K562 (cell line): ENCODE data around the gene JRKL. TPM values are rescaled to one million over a fixed set of nuclear protein-coding genes. Genes with fewer than 3 reads are reported as not detected.

Experiments used
- ATAC-seq: fragments of 200-7000 bp; cut with Tn5 transposase; 3 replicates; pipeline ENCODE4 v1.9.1; 2020; ENCODE audit warnings: moderate library complexity
- BruUV-seq: library from RNA; stranded (reverse); fragments of 400-500 nt; replicated peaks from 2 replicates; lab custom pipeline; 2021; lab: Mats Ljungman, UMichigan
- CTCF ChIA-PET: fragments of 300-600 bp; formaldehyde crosslinking; extraction: SDS; loops from one replicate; lab custom pipeline; 2021; ENCODE audit warnings: low intra/inter-chr PET ratio; lab: Yijun Ruan, JAX
- POLR2A ChIA-PET: fragments of 300-600, 350-650 bp; sonication (Branson Sonifier 250); formaldehyde crosslinking; extraction: SDS; loops from one replicate; lab custom pipeline; 2021; ENCODE audit warnings: antibody characterized with exemption, inconsistent platforms; lab: Yijun Ruan, JAX
- DNase-seq, 4 experiments: peaks; one replicate each; pipeline versions ENCODE4 v3.0.0 to v3.0.0-alpha.2; 2011 to 2018; ENCODE audit warnings: low spot score in 3 of 4, mixed read lengths in 3 of 4; ENCODE audit errors: extremely low read depth in 1 of 4
- FAIRE-seq: peaks from 2 replicates; lab custom pipeline; 2011; peaks lifted over from hg19 to GRCh38; lab: Jason Lieb, UNC
- H2AFZ ChIP-seq: 2 replicates; pipeline ENCODE4 v1.6.0; 2011; ENCODE audit warnings: low read depth, low read length, control low read depth, inconsistent platforms
- H3K27ac ChIP-seq: fragments of 200-600 bp; 3 replicates; pipeline ENCODE4 v1.8.0; 2011; ENCODE audit warnings: low read depth, mild to moderate bottlenecking, control low read depth, inconsistent platforms, low read length, moderate library complexity, mixed read lengths; ENCODE audit errors: extremely low read depth
- H3K27me3 ChIP-seq, 2 experiments: fragments of 300-600 bp in 1 of 2; 2 replicates in 1 of 2; 3 replicates in 1 of 2; pipeline versions ENCODE4 v1.6.0 to v1.8.0; 2011; ENCODE audit warnings: inconsistent platforms in 2 of 2, low read length in 2 of 2, mild to moderate bottlenecking in 1 of 2, mixed read lengths in 1 of 2, moderate library complexity in 1 of 2; ENCODE audit not compliant: control insufficient read depth in 2 of 2, insufficient read depth in 2 of 2
- H3K36me3 ChIP-seq: fragments of 300-600 bp; 3 replicates; pipeline ENCODE4 v1.8.0; 2011; ENCODE audit warnings: mild to moderate bottlenecking, low read length, inconsistent platforms; ENCODE audit not compliant: control insufficient read depth, insufficient read depth
- H3K4me1 ChIP-seq, 2 experiments: fragments of 200-600 bp in 1 of 2; replicated peaks in 1 of 2; 2 replicates in 1 of 2; 3 replicates in 1 of 2; pipeline versions ENCODE4 v1.5.1 to v1.8.0; 2011; ENCODE audit warnings: inconsistent platforms in 2 of 2, low read length in 2 of 2, mild to moderate bottlenecking in 1 of 2, mixed read lengths in 1 of 2, moderate library complexity in 1 of 2; ENCODE audit not compliant: control insufficient read depth in 2 of 2, insufficient read depth in 2 of 2
- H3K4me2 ChIP-seq: 2 replicates; pipeline ENCODE4 v1.6.1; 2011; ENCODE audit warnings: low read length, control low read depth, inconsistent platforms, mixed read lengths; ENCODE audit not compliant: insufficient read depth
- H3K4me3 ChIP-seq: fragments of 200-600 bp; sonication (generic), shearing (Covaris generic); 2 replicates; pipeline ENCODE4 v1.5.1; 2016; ENCODE audit warnings: control low read depth, inconsistent platforms
- H3K79me2 ChIP-seq: fragments of 200-600 bp; 3 replicates; pipeline ENCODE4 v1.8.0; 2011; ENCODE audit warnings: low read length, inconsistent platforms; ENCODE audit not compliant: control insufficient read depth, insufficient read depth
- H3K9ac ChIP-seq, 2 experiments: 2 replicates each; pipeline versions ENCODE4 v1.6.0 to v1.6.1; 2011; ENCODE audit warnings: low read depth in 2 of 2, low read length in 2 of 2, control low read depth in 1 of 2, inconsistent platforms in 1 of 2, mild to moderate bottlenecking in 1 of 2, mixed read lengths in 1 of 2; ENCODE audit not compliant: insufficient read depth in 1 of 2
- H3K9me1 ChIP-seq: one replicate; pipeline ENCODE4 v1.6.0; 2011; ENCODE audit warnings: inconsistent platforms, mild to moderate bottlenecking, low read length, moderate library complexity; ENCODE audit not compliant: control insufficient read depth, insufficient read depth
- H3K9me3 ChIP-seq: replicated peaks from 2 replicates; pipeline ENCODE4 v1.5.1; 2011; ENCODE audit warnings: low read depth, low read length, inconsistent platforms; ENCODE audit not compliant: control insufficient read depth, insufficient read depth
- H4K20me1 ChIP-seq: replicated peaks from 2 replicates; pipeline ENCODE4 v1.6.1; 2011; ENCODE audit warnings: low read length, inconsistent platforms, mixed read lengths; ENCODE audit not compliant: control insufficient read depth, insufficient read depth
- ARID1B ChIP-seq: fragments of 450-650 bp; IDR thresholded peaks from 2 replicates; pipeline ENCODE4 v1.6.1; 2016; ENCODE audit warnings: antibody characterized with exemption, mild to moderate bottlenecking, inconsistent platforms
- ARID3A ChIP-seq: IDR thresholded peaks from 2 replicates; pipeline ENCODE4 v1.6.1; 2012; ENCODE audit warnings: low read depth, low read length, improper control_type of control experiment, borderline replicate concordance
- CREB1 ChIP-seq, 2 experiments: sonication (generic) in 1 of 2; formaldehyde crosslinking in 1 of 2; IDR thresholded peaks; 2 replicates each; pipeline versions ENCODE4 v1.6.1 to v1.8.0; 2012 to 2022; ENCODE audit warnings: inconsistent platforms in 1 of 2, mild to moderate bottlenecking in 1 of 2, missing genetic modification reagents in 1 of 2, moderate library complexity in 1 of 2
- CREM ChIP-seq: IDR thresholded peaks from 2 replicates; pipeline ENCODE4 v1.6.1; 2014; ENCODE audit warnings: antibody characterized with exemption, low read depth
- DPF2 ChIP-seq: fragments of 450-650 bp; IDR thresholded peaks from 2 replicates; pipeline ENCODE4 v1.6.1; 2016
- FOS ChIP-seq: IDR thresholded peaks from 3 replicates; pipeline ENCODE4 v1.6.1; 2011; ENCODE audit not compliant: insufficient read length; ENCODE audit errors: extremely low read depth
- FOSL1 ChIP-seq: fragments of 200-800 bp; sonication (Bioruptor generic); conservative IDR thresholded peaks from 2 replicates; pipeline ENCODE4 v1.6.1; 2016; ENCODE audit warnings: missing genetic modification characterization, missing compliant biosample characterization
- HMBOX1 ChIP-seq: sonication (generic); IDR thresholded peaks from 2 replicates; pipeline ENCODE4 v1.6.1; 2016
- HNRNPLL ChIP-seq: fragments of 200-400 bp; formaldehyde crosslinking; IDR thresholded peaks from 2 replicates; pipeline ENCODE4 v1.6.1; 2017; ENCODE audit warnings: low read length, low read depth, mild to moderate bottlenecking; ENCODE audit not compliant: poor library complexity, severe bottlenecking
- JUN ChIP-seq, 2 experiments: sonication (generic) in 1 of 2; formaldehyde crosslinking in 1 of 2; IDR thresholded peaks; 2 replicates each; pipeline versions ENCODE4 v1.6.1 to v1.8.0; 2012 to 2022; ENCODE audit warnings: borderline replicate concordance in 2 of 2, mild to moderate bottlenecking in 2 of 2, improper control_type of control experiment in 1 of 2, low read depth in 1 of 2, low read length in 1 of 2, missing genetic modification reagents in 1 of 2
- MAFF ChIP-seq: IDR thresholded peaks from 2 replicates; pipeline ENCODE4 v1.6.1; 2012; ENCODE audit warnings: low read length, improper control_type of control experiment
- MAFG ChIP-seq: fragments of 450-650 bp; conservative IDR thresholded peaks from 2 replicates; pipeline ENCODE4 v1.6.1; 2016; ENCODE audit warnings: missing genetic modification characterization, missing compliant biosample characterization
- MECOM ChIP-seq: fragments of 250-450 bp; sonication (Bioruptor Pico); IDR thresholded peaks from 2 replicates; pipeline ENCODE4 v1.8.0; 2022; ENCODE audit warnings: inconsistent platforms
- MTA1 ChIP-seq: fragments of 450-650 bp; IDR thresholded peaks from 2 replicates; pipeline ENCODE4 v1.6.1; 2017; ENCODE audit warnings: borderline replicate concordance
- PHB ChIP-seq: fragments of 250-450 bp; sonication (Bioruptor Pico); IDR thresholded peaks from 2 replicates; pipeline ENCODE4 v1.5.0; 2021
- RCOR1 ChIP-seq, 2 experiments: IDR thresholded peaks; 2 replicates each; pipeline ENCODE4 v1.6.1; 2012; ENCODE audit warnings: low read depth in 2 of 2, low read length in 2 of 2, borderline replicate concordance in 1 of 2, improper control_type of control experiment in 1 of 2
- SMARCA4 ChIP-seq: fragments of 450-650 bp; IDR thresholded peaks from 2 replicates; pipeline ENCODE4 v1.6.1; 2016
- SMARCC2 ChIP-seq: fragments of 450-650 bp; IDR thresholded peaks from 2 replicates; pipeline ENCODE4 v1.6.1; 2017; ENCODE audit warnings: antibody characterized with exemption, moderate library complexity, mild to moderate bottlenecking, low read depth
- SRSF1 ChIP-seq: fragments of 200-400 bp; formaldehyde crosslinking; IDR thresholded peaks from 2 replicates; pipeline ENCODE4 v1.6.1; 2017; ENCODE audit warnings: mild to moderate bottlenecking, low read depth, low read length, moderate library complexity
- ZNF140 ChIP-seq: fragments of 250-450 bp; sonication (Bioruptor Pico); IDR thresholded peaks from 2 replicates; pipeline ENCODE4 v1.8.0; 2021; ENCODE audit warnings: moderate library complexity, mild to moderate bottlenecking, inconsistent platforms
- ZNF282 ChIP-seq: sonication (generic); formaldehyde crosslinking; IDR thresholded peaks from 2 replicates; pipeline ENCODE4 v1.8.1; 2023; ENCODE audit warnings: missing genetic modification reagents
- WGBS: fragments of 100-300 bp; shearing (Covaris generic); methylation state at CpG from one replicate; pipeline ENCODE4 v1.1.6; 2016; ENCODE audit warnings: low coverage, mixed read lengths; ENCODE audit not compliant: insufficient coverage; ENCODE audit errors: missing lambda C conversion rate; 5-methylcytosine and 5-hydroxymethylcytosine counted together
- in situ Hi-C: fragments of 300-500 bp; cut with MboI; formaldehyde crosslinking; loops from 4 replicates; pipeline ENCODE4 v1.15.0; 2018; ENCODE audit warnings: inconsistent platforms, mixed read lengths
- intact Hi-C: fragments of 100-400 bp; cut with micrococcal nuclease; formaldehyde crosslinking; loops from 2 replicates; pipeline ENCODE4 v1.14.2; 2022
- polyA plus RNA-seq, 8 experiments: library from polyadenylated mRNA; depleted of rRNA in 4 of 8; stranded (reverse) in 5 of 8; unstranded in 3 of 8; fragments of >200 nt; fragmentation: Nextera tagmentation in 2 of 8; fragmentation: Illumina TruSeq in 1 of 8; extraction: Ambion mirVana in 2 of 8; extraction: Trizol in 1 of 8; gene quantifications; 2 replicates each; pipeline versions ENCODE4 v1.2.1 to v1.2.3, GENCODE V29; 2011 to 2014; ENCODE audit warnings: inconsistent platforms in 1 of 8, missing spikeins in 1 of 8
- total RNA-seq, 7 experiments: library from RNA; depleted of rRNA in 6 of 7; stranded (reverse); fragments of >200 nt in 6 of 7; fragmentation: Illumina TruSeq in 2 of 7; extraction: Trizol in 2 of 7; gene quantifications; 2 replicates each; pipeline versions ENCODE4 v1.2.1 to v1.2.3, GENCODE V29; 2011 to 2021; ENCODE audit warnings: low replicate concordance in 1 of 7

JRKL gene
- total and polyA plus RNA-seq, 9 of the 15 experiments (the other 6 are each of a cell fraction or from before 2014, with no cell fraction given) = 4.5 to 14.8 (median 8.5) TPM

- intact Hi-C loops = no loop called here
- Histone ChIP-seq H3K27me3 (no peaks in the 10 kb centered on the region), H3K79me2 (no peaks in the 10 kb centered on the region), H3K27ac (peak overlapping the region; percentile 23; the same call in 2 of the 3 replicates), H3K4me1 (peaks cover 0 to 18% of the 10 kb centered on the region in 2 experiments; a peak in 3 of 5 replicates), H3K9me3 (no peaks in the 10 kb centered on the region; the same call in 1 of the 2 replicates), H3K4me3 (no peak overlapping the region), H3K9me1 (no peaks in the 10 kb centered on the region), H3K9ac (no peak overlapping the region), H3K36me3 (peaks cover 35% of the 10 kb centered on the region), H4K20me1 (no peaks in the 10 kb centered on the region), H2AFZ (no peak overlapping the region), H3K4me2 (peak overlapping the region; percentile 23; the same call in 1 of the 2 replicates)
- ChIA-PET POLR2A (no interaction called here), CTCF (no interaction called here)
- 3% methylated on average over 2 of the region's 2 CpGs for WGBS
- no TSS peak for BruUV-seq
- in situ Hi-C loops = no loop called here
- ATAC-seq (peak; percentile 79), DNase-seq (peak in 2 of 4 experiments; percentile 30 to 59), FAIRE-seq (no peak)
- TF ChIP-seq ZNF140 (CRISPR knock-in tag) (no peak), MAFF (peak; percentile 9; the same call in 1 of the 2 replicates), MECOM (peak; percentile 89), HNRNPLL (no peak), CREM (peak; percentile 48; the same call in 1 of the 2 replicates), ARID1B (peak; percentile 91), ARID3A (0 out of 2 replicates have a peak, but pooled peaks have one; percentile 50), CREB1 (IDR thresholded peaks at IDR 0.05) (no peak), CREB1 (CRISPR knock-in tag; IDR thresholded peaks at IDR 0.05) (no peak), FOSL1 (tag) (peak; percentile 99), DPF2 (peak; percentile 89), SRSF1 (no peak), SMARCC2 (peak; percentile 90), MTA1 (peak; percentile 36; the same call in 1 of the 2 replicates), ZNF282 (CRISPR knock-in tag) (no peak), FOS (peak; percentile 45), SMARCA4 (peak; percentile 90), JUN (IDR thresholded peaks at IDR 0.05; ENCODE audit: borderline replicate concordance, low read depth, low read length) (peak; percentile 86), JUN (CRISPR knock-in tag; IDR thresholded peaks at IDR 0.05; ENCODE audit: borderline replicate concordance) (no peak), PHB (no peak), MAFG (tag) (peak; percentile 22; the same call in 1 of the 2 replicates), HMBOX1 (peak; percentile 79), RCOR1 (IDR thresholded peaks at IDR 0.05; ENCODE audit: borderline replicate concordance in 1 of 2, low read depth in 2 of 2, low read length in 2 of 2) (0 out of 4 replicates have a peak, but pooled peaks of 1 of the 2 experiments have one; percentile 5)
These were observed 28.0 kb upstream of the JRKL start for GRCh38 chr11:96361778-96362177.
